NB4 (cell line): ENCODE results near the gene GPR82.

Source experiments
- DNase-seq: peaks from one replicate; pipeline ENCODE4 v3.0.0; 2010; ENCODE audit warnings: low read depth
- H3K4me3 ChIP-seq: one replicate; pipeline ENCODE4 v1.5.1; 2011; ENCODE audit warnings: mild to moderate bottlenecking, low read depth, low read length, moderate library complexity
- CTCF ChIP-seq: IDR thresholded peaks from one replicate; pipeline ENCODE4 v1.5.1; 2012; ENCODE audit warnings: low read depth, low read length
- MAX ChIP-seq: IDR thresholded peaks from 2 replicates; pipeline ENCODE4 v1.6.1; 2011; ENCODE audit warnings: low read depth, low read length
- MYC ChIP-seq: IDR thresholded peaks from 2 replicates; pipeline ENCODE4 v1.6.1; 2011; ENCODE audit warnings: low read depth, low read length
- POLR2A ChIP-seq: IDR thresholded peaks from 2 replicates; pipeline ENCODE4 v1.6.1; 2011; ENCODE audit warnings: mild to moderate bottlenecking; ENCODE audit not compliant: insufficient read length; ENCODE audit errors: extremely low read depth

Gene GPR82

DNA sequence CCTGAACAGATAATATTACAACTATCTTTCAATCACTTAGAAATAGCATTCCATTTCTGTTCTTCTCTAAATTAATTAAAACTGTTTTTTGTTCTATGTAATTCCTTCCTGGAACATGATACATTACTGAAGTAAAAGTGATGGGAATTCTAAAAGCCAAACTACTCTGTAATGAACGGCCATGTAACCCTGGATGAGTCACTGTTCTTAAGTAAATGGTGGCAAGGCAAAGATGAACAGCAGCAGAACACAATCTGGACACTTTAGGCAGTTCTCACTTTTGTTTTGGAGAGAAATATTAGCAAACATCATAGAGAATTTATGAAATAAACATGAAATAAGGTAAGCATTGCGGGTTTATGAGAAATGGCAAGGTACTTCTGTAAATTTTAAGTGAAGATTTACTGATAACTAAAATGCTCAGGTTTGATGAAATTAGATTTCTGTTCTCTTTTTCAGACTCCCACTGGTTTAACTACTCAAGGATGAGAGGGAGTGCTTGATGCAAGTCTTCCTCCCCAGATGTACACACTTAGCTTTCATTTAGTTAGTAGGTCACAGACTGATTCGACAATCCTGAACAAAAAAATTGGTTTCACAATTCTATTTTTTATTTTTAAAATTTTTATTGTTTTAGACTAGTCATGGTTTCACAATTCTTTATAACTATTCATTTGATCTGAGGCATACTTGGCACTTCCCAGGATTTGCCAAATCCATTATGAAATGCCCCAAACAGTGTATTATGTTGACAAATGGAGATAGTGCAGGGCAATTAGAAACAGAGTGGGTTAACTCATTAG lies 964 bp upstream of the GPR82 start:
- no peak for DNase-seq

DNA sequence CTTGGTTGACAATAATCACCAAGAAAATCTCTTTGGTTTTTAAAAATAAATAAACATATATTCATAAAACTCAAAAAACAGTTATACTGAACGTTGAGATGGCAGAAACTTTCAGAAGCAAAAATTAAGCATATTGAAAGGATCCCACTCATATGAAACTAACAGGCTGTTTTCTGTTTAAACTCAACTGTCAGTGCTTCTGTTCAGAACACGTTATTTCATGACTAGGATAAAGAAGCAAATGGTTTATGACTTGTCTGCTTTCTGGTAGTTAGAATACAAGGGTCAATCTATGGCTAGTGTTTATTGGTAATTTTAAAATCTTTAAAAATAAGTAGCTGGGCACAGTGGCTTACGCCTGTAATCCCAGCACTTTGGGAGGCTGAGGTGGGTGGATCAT lies 4.1 kb downstream of the GPR82 start:
- no peak for DNase-seq
- TF ChIP-seq MYC (no peak), MAX (no peak), POLR2A (no peak)
- H3K4me3 ChIP-seq, result no peak overlapping the region

More for the DNA sequence above, 964 bp upstream of the GPR82 start:
- TF ChIP-seq MAX, result no peak
- no peak for TF ChIP-seq MYC
- no peak for TF ChIP-seq CTCF
- no peak for TF ChIP-seq POLR2A
- no peak overlapping the region for H3K4me3 ChIP-seq

- no peak for TF ChIP-seq MYC
- TF ChIP-seq POLR2A, result no peak
- TF ChIP-seq CTCF, result no peak
- TF ChIP-seq MAX, result no peak
- DNase-seq, result no peak
These were observed 6.1 kb downstream of the GPR82 start for GRCh38 chrX:41730081-41730480.

DNA sequence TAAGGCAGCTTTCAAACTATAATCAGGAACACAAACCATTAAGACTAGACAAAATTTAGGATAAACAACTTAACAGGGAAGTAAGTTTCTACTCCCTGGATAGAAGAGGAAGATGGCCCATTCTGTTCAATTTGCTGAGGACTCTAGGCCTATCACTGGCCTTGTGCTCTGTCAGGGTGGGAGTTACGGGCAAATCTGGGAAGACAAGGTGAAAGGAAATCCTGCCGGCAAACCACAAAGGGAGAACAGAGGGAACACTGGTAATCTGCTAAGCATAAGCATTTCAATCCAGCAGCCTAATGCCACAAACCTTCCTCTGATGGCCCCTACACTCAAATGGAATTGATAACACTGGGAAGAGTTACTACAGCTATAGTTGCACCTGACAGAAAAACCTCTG lies 8.3 kb downstream of the GPR82 start:
- no peak for DNase-seq
- TF ChIP-seq CTCF, result no peak
- TF ChIP-seq MAX, result no peak
- TF ChIP-seq POLR2A, result no peak
- TF ChIP-seq MYC, result no peak
- H3K4me3 ChIP-seq, result no peak overlapping the region

More at GRCh38 chrX:41730081-41730480, 6.1 kb downstream of the GPR82 start:
- no peak overlapping the region for H3K4me3 ChIP-seq

- no peak overlapping the region for H3K4me3 ChIP-seq
- DNase-seq, result no peak
- TF ChIP-seq MYC, result no peak
- no peak for TF ChIP-seq CTCF
- no peak for TF ChIP-seq MAX
- no peak for TF ChIP-seq POLR2A
These were observed 10.0 kb downstream of the GPR82 start for GRCh38 chrX:41733939-41734338.

DNA sequence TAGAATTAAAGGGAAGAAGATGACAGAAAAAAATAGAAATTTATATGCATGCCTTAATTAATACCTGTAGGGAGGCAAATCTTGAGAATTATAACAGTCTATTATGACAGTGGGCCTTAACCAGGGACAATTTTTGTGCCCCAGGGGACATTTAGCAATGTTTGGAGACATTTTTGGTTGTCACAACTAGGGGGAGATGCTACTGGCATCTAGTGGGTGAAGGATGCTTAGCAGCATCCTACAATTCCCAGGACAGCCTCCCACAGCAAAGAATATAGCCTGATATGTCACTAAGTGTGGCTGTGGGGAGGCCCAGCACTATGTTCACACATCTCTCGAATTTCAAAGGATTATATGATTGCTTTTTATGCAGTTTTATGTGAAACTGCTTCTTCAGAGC lies 10.5 kb downstream of the GPR82 start:
- peak; percentile 59 for DNase-seq

More for the DNA sequence above, 10.5 kb downstream of the GPR82 start:
- TF ChIP-seq MYC, result no peak
- peak; percentile 36 for TF ChIP-seq CTCF
- TF ChIP-seq POLR2A, result no peak
- H3K4me3 ChIP-seq, result no peak overlapping the region
